H1 (cell line): ENCODE measurements around the gene KIF26B. TPM values are rescaled to one million over a fixed set of nuclear protein-coding genes. Genes with fewer than 3 reads are reported as not detected.

Source experiments
- CTCF ChIA-PET: fragments of 300-600 bp; sonication (Branson Sonifier 250); formaldehyde crosslinking; loops from one replicate; lab custom pipeline; 2021; ENCODE audit not compliant: partially characterized antibody; lab: Charles Lee
- POLR2A ChIA-PET: fragments of 300-600 bp; sonication (Branson Sonifier 250); formaldehyde crosslinking; loops from one replicate; lab custom pipeline; 2021; ENCODE audit warnings: inconsistent platforms; ENCODE audit not compliant: partially characterized antibody; lab: Charles Lee
- DNase-seq, 2 experiments: peaks; one replicate each; pipeline versions ENCODE4 v3.0.0 to v3.0.0-alpha.2; 2010 to 2022; ENCODE audit warnings: low spot score in 2 of 2, low read depth in 1 of 2, mixed read lengths in 1 of 2
- FAIRE-seq: peaks from 2 replicates; lab custom pipeline; 2011; peaks lifted over from hg19 to GRCh38; lab: Jason Lieb, UNC
- H2AFZ ChIP-seq: 2 replicates; pipeline ENCODE4 v1.8.1; 2012; ENCODE audit warnings: low read length, inconsistent platforms
- H2AK5ac ChIP-seq: 2 replicates; pipeline ENCODE4 v1.6.1; 2013; ENCODE audit warnings: low read depth, low read length
- H2BK120ac ChIP-seq: replicated peaks from 2 replicates; pipeline ENCODE3; 2013; ENCODE audit warnings: low read depth, low read length, inconsistent platforms
- H2BK12ac ChIP-seq: 2 replicates; pipeline ENCODE4 v1.6.1; 2013; ENCODE audit warnings: low read depth, low read length
- H2BK15ac ChIP-seq: 2 replicates; pipeline ENCODE4 v1.6.1; 2013; ENCODE audit warnings: low read length
- H2BK20ac ChIP-seq: 2 replicates; pipeline ENCODE4 v1.6.1; 2013; ENCODE audit warnings: low read length
- H2BK5ac ChIP-seq: 2 replicates; pipeline ENCODE4 v1.6.1; 2013; ENCODE audit warnings: low read depth, low read length
- H3K14ac ChIP-seq: 2 replicates; pipeline ENCODE4 v1.6.1; 2013; ENCODE audit warnings: inconsistent platforms; ENCODE audit not compliant: insufficient read length
- H3K18ac ChIP-seq: 2 replicates; pipeline ENCODE4 v1.6.1; 2013; ENCODE audit warnings: low read length; ENCODE audit errors: extremely low read depth
- H3K23ac ChIP-seq: 2 replicates; pipeline ENCODE4 v1.6.1; 2013; ENCODE audit warnings: inconsistent platforms; ENCODE audit not compliant: insufficient read length
- H3K23me2 ChIP-seq: 2 replicates; pipeline ENCODE4 v1.6.1; 2013; ENCODE audit warnings: low read depth, low read length
- H3K27ac ChIP-seq: 2 replicates; pipeline ENCODE4 v1.6.1; 2011; ENCODE audit warnings: low read depth, low read length, inconsistent platforms
- H3K27me3 ChIP-seq, 4 experiments: replicated peaks in 1 of 4; 1 replicate in 1 of 4; 2 replicates in 3 of 4; pipeline versions ENCODE4 v1.6.1 to v1.8.1; 2011 to 2013; ENCODE audit warnings: low read length in 3 of 4, mild to moderate bottlenecking in 3 of 4, inconsistent platforms in 2 of 4, mixed read lengths in 2 of 4, moderate library complexity in 1 of 4; ENCODE audit not compliant: control insufficient read depth in 3 of 4, insufficient read depth in 3 of 4; ENCODE audit errors: extremely low read depth in 1 of 4
- H3K36me3 ChIP-seq, 4 experiments: 2 replicates each; pipeline versions ENCODE4 v1.6.1 to v1.8.1; 2011 to 2013; ENCODE audit warnings: mild to moderate bottlenecking in 4 of 4, low read length in 3 of 4, moderate library complexity in 2 of 4, control low read depth in 1 of 4, inconsistent platforms in 1 of 4; ENCODE audit not compliant: insufficient read depth in 4 of 4, control insufficient read depth in 2 of 4
- H3K4ac ChIP-seq: replicated peaks from 2 replicates; pipeline ENCODE3; 2013; ENCODE audit warnings: low read length, low read depth, mixed read lengths, inconsistent platforms; ENCODE audit not compliant: insufficient read length
- H3K4me1 ChIP-seq, 4 experiments: replicated peaks in 1 of 4; 1 replicate in 1 of 4; 2 replicates in 3 of 4; pipeline versions ENCODE4 v1.6.1 to v1.8.1; 2011 to 2013; ENCODE audit warnings: low read length in 3 of 4, inconsistent platforms in 2 of 4, mixed read lengths in 1 of 4; ENCODE audit not compliant: insufficient read depth in 4 of 4, control insufficient read depth in 3 of 4
- H3K4me2 ChIP-seq, 2 experiments: 2 replicates each; pipeline versions ENCODE4 v1.6.1 to v1.8.1; 2011 to 2013; ENCODE audit warnings: low read depth in 2 of 2, low read length in 2 of 2, control low read depth in 1 of 2, inconsistent platforms in 1 of 2, mild to moderate bottlenecking in 1 of 2; ENCODE audit not compliant: insufficient read depth in 1 of 2
- H3K4me3 ChIP-seq, 4 experiments: fragments of 200-600, 300-600 bp in 1 of 4; sonication (generic), shearing (Covaris generic), sonication (Bioruptor Twin) in 1 of 4; 2 replicates each; pipeline versions ENCODE4 v1.5.1 to v1.8.1; 2011 to 2016; ENCODE audit warnings: low read length in 4 of 4, low read depth in 3 of 4, control low read depth in 2 of 4, inconsistent platforms in 2 of 4, mild to moderate bottlenecking in 2 of 4, mixed read lengths in 1 of 4, moderate library complexity in 1 of 4; ENCODE audit not compliant: insufficient read depth in 2 of 4; ENCODE audit errors: extremely low read depth in 1 of 4
- H3K56ac ChIP-seq: replicated peaks from 2 replicates; pipeline ENCODE3; 2013; ENCODE audit warnings: low read depth, mild to moderate bottlenecking, mixed read lengths, low read length, inconsistent platforms; ENCODE audit not compliant: insufficient read length
- H3K79me1 ChIP-seq: 2 replicates; pipeline ENCODE4 v1.6.1; 2013; ENCODE audit warnings: low read depth, low read length, control low read depth
- H3K79me2 ChIP-seq, 2 experiments: 2 replicates each; pipeline versions ENCODE4 v1.6.1 to v1.8.1; 2012 to 2013; ENCODE audit warnings: low read length in 2 of 2, mild to moderate bottlenecking in 2 of 2, inconsistent platforms in 1 of 2; ENCODE audit not compliant: insufficient read depth in 2 of 2, control insufficient read depth in 1 of 2
- H3K9ac ChIP-seq, 4 experiments: replicated peaks in 1 of 4; 1 replicate in 1 of 4; 2 replicates in 3 of 4; pipeline versions ENCODE4 v1.6.1 to v1.8.1; 2011 to 2013; ENCODE audit warnings: low read depth in 3 of 4, low read length in 3 of 4, control low read depth in 2 of 4, mild to moderate bottlenecking in 2 of 4, moderate library complexity in 2 of 4, inconsistent platforms in 1 of 4; ENCODE audit errors: extremely low read depth in 1 of 4
- H3K9me3 ChIP-seq, 2 experiments: 2 replicates each; pipeline versions ENCODE4 v1.6.1 to v1.8.1; 2012 to 2013; ENCODE audit warnings: mild to moderate bottlenecking in 2 of 2, moderate library complexity in 2 of 2, control low read depth in 1 of 2, inconsistent platforms in 1 of 2, low read depth in 1 of 2, low read length in 1 of 2, mixed read lengths in 1 of 2; ENCODE audit not compliant: insufficient read depth in 2 of 2
- H4K20me1 ChIP-seq, 2 experiments: replicated peaks in 1 of 2; 2 replicates each; pipeline versions ENCODE3 to v1.8.1; 2011 to 2013; ENCODE audit warnings: inconsistent platforms in 2 of 2, low read length in 2 of 2, mild to moderate bottlenecking in 1 of 2; ENCODE audit not compliant: insufficient read depth in 2 of 2, control insufficient read depth in 1 of 2
- H4K5ac ChIP-seq: 2 replicates; pipeline ENCODE4 v1.6.1; 2013; ENCODE audit warnings: low read length, low read depth, mixed read lengths, inconsistent platforms; ENCODE audit not compliant: insufficient read length
- H4K8ac ChIP-seq: 2 replicates; pipeline ENCODE4 v1.8.0; 2013; ENCODE audit warnings: mild to moderate bottlenecking, moderate library complexity, low read length, inconsistent platforms; ENCODE audit not compliant: insufficient read depth; ENCODE audit errors: extremely low read depth
- H4K91ac ChIP-seq: replicated peaks from 2 replicates; pipeline ENCODE3; 2013; ENCODE audit warnings: low read length, mixed read lengths, inconsistent platforms; ENCODE audit not compliant: insufficient read length
- KDM1A ChIP-seq: fragments of 200-600, 300-600 bp; sonication (generic); IDR thresholded peaks from 2 replicates; pipeline ENCODE4 v1.7.1; 2016; ENCODE audit warnings: mild to moderate bottlenecking, low read length, borderline replicate concordance
- WGBS, 2 experiments: shearing (Covaris generic) in 1 of 2; methylation state at CpG; one replicate each; pipeline versions ENCODE4 v1.1.6 to v1.1.7; 2013 to 2015; ENCODE audit warnings: low lambda C conversion rate in 2 of 2, mixed read lengths in 2 of 2, inconsistent platforms in 1 of 2, low coverage in 1 of 2, missing lambda C conversion rate in 1 of 2; ENCODE audit not compliant: insufficient replicate concordance in 2 of 2, insufficient coverage in 1 of 2, insufficient read length in 1 of 2; ENCODE audit errors: extremely low coverage in 1 of 2, missing lambda C conversion rate in 1 of 2; 5-methylcytosine and 5-hydroxymethylcytosine counted together
- polyA plus RNA-seq, 7 experiments: library from polyadenylated mRNA; depleted of rRNA in 3 of 7; stranded (reverse) in 5 of 7; unstranded in 2 of 7; fragments of >200 nt in 5 of 7; fragments of 200-250 nt in 2 of 7; gene quantifications; 1 replicate in 5 of 7; 2 replicates in 1 of 7; 4 replicates in 1 of 7; pipeline versions ENCODE4 v1.2.1 to v1.2.3, GENCODE V29; 2011 to 2013; ENCODE audit warnings: missing spikeins in 2 of 7, mixed read lengths in 2 of 7
- total RNA-seq: library from RNA; stranded (reverse); fragmentation: NEBNext Ultra II Directional; extraction: Animal tissue kit (Norgen Biotek cat#: 25700); gene quantifications from 2 replicates; pipeline ENCODE4 v1.2.1, GENCODE V29; 2021

Gene KIF26B
- total and polyA plus RNA-seq, 2 of the 8 experiments (the other 6 are each of a cell fraction or from before 2014, with no cell fraction given) = 0.06 to 0.28 TPM

GRCh38 chr1:245592189-245592460 is 437.3 kb downstream of the KIF26B start:
- no peak overlapping the region for H4K8ac ChIP-seq
- no peak overlapping the region for H3K23ac ChIP-seq
- H3K9me3 ChIP-seq = no peaks in the 10 kb centered on the region
- no peak overlapping the region for H4K91ac ChIP-seq
- H3K36me3 ChIP-seq = no peaks in the 10 kb centered on the region
- no peak overlapping the region for H2AK5ac ChIP-seq
- H3K14ac ChIP-seq = no peak overlapping the region
- H3K79me2 ChIP-seq = no peaks in the 10 kb centered on the region
- no peaks in the 10 kb centered on the region for H4K20me1 ChIP-seq
- no peak overlapping the region for H2BK120ac ChIP-seq
- no peak overlapping the region for H2BK5ac ChIP-seq
- no peak overlapping the region for H3K4ac ChIP-seq
- no peak overlapping the region for H3K9ac ChIP-seq
- no peak overlapping the region for H2AFZ ChIP-seq
- no peaks in the 10 kb centered on the region for H3K79me1 ChIP-seq
- H2BK12ac ChIP-seq = no peak overlapping the region
- no peak overlapping the region for H3K4me3 ChIP-seq
- H3K56ac ChIP-seq = no peak overlapping the region
- no peaks in the 10 kb centered on the region for H3K27me3 ChIP-seq
- no peak overlapping the region for H2BK15ac ChIP-seq
- no peaks in the 10 kb centered on the region for H3K23me2 ChIP-seq
- ChIA-PET POLR2A (no interaction called here), CTCF (no interaction called here)
- no peak overlapping the region for H3K27ac ChIP-seq
- H4K5ac ChIP-seq = no peak overlapping the region
- H3K18ac ChIP-seq = no peak overlapping the region
- 88% methylated on average over 9 of the region's 9 CpGs; no CpG with 5 or more reads in 1 of the 2 experiments for WGBS, 2 experiments
- H2BK20ac ChIP-seq = no peak overlapping the region
- DNase-seq (no peak), FAIRE-seq (no peak)
- no peaks in the 10 kb centered on the region for H3K4me1 ChIP-seq
- H3K4me2 ChIP-seq = no peak overlapping the region
- TF ChIP-seq KDM1A = no peak
